Kidney (tissue), 14 donors: ENCODE data around the gene TNFRSF8. TPM values are rescaled to one million over a fixed set of nuclear protein-coding genes. Genes with fewer than 3 reads are reported as not detected.

ENCODE experiments used
- DNase-seq, 5 donors: peaks; one replicate each; pipeline ENCODE4 v3.0.0-alpha.2; 2013 to 2020
- FAIRE-seq: peaks from 2 replicates; lab custom pipeline; 2012; peaks lifted over from hg19 to GRCh38; lab: Jason Lieb, UNC
- H3K27ac ChIP-seq, 2 donors: one replicate each; pipeline ENCODE4 v1.7.0; 2013; ENCODE audit warnings: low read depth in 2 of 2, low read length in 2 of 2, inconsistent platforms in 1 of 2
- H3K27me3 ChIP-seq: one replicate; pipeline ENCODE4 v1.7.1; 2013; ENCODE audit warnings: low read length, inconsistent platforms; ENCODE audit not compliant: control insufficient read depth, insufficient read depth
- H3K36me3 ChIP-seq, 3 donors: one replicate each; pipeline versions ENCODE4 v1.7.0 to v1.7.1; 2013; ENCODE audit warnings: low read length in 3 of 3, control low read depth in 1 of 3, inconsistent platforms in 1 of 3; ENCODE audit not compliant: insufficient read depth in 3 of 3, control insufficient read depth in 2 of 3
- H3K4me1 ChIP-seq, 3 donors: one replicate each; pipeline versions ENCODE4 v1.7.0 to v1.7.1; 2013; ENCODE audit warnings: low read length in 3 of 3, inconsistent platforms in 1 of 3, low read depth in 1 of 3; ENCODE audit not compliant: control insufficient read depth in 2 of 3, insufficient read depth in 2 of 3
- H3K4me3 ChIP-seq, 3 donors: one replicate each; pipeline versions ENCODE4 v1.7.0 to v1.8.1; 2013; ENCODE audit warnings: low read length in 3 of 3, control low read depth in 1 of 3, inconsistent platforms in 1 of 3
- H3K9ac ChIP-seq, 3 donors: one replicate each; pipeline versions ENCODE4 v1.7.0 to v1.7.1; 2013; ENCODE audit warnings: low read length in 3 of 3, control low read depth in 1 of 3, inconsistent platforms in 1 of 3
- H3K9me3 ChIP-seq, 3 donors: one replicate each; pipeline versions ENCODE4 v1.7.0 to v1.7.1; 2013; ENCODE audit warnings: low read length in 3 of 3, control low read depth in 1 of 3, inconsistent platforms in 1 of 3; ENCODE audit not compliant: control insufficient read depth in 2 of 3, insufficient read depth in 1 of 3
- CTCF ChIP-seq: IDR thresholded peaks from 3 replicates; pipeline ENCODE4 v1.5.1; 2012; ENCODE audit warnings: mild to moderate bottlenecking, moderate library complexity, borderline replicate concordance; ENCODE audit not compliant: insufficient read depth; ENCODE audit errors: extremely low read depth
- intact Hi-C: fragments of 100-400 bp; cut with DNase I; formaldehyde crosslinking; loops from one replicate; pipeline ENCODE4 v1.11.1; 2022
- polyA plus RNA-seq: library from polyadenylated mRNA; stranded (reverse); fragments of 350-450 nt; fragmentation: Illumina TruSeq; extraction: RNeasy Lipid Tissue Mini Kit (QIAGEN cat#74804); gene quantifications from one replicate; pipeline ENCODE4 v1.2.3, GENCODE V29; 2014; ENCODE audit warnings: low read depth, low replicate concordance; ENCODE audit not compliant: insufficient read depth
- total RNA-seq: library from RNA; stranded (reverse); fragmentation: NEBNext Ultra II Directional; extraction: Animal tissue kit (Norgen Biotek cat#: 25700); gene quantifications from one replicate; pipeline ENCODE4 v1.2.1, GENCODE V29; 2021
- donor health status: control.
- donor health status: control.
- donor health status: control.
- donor health status: control.
- donor health status: control.
- donor health status: DM: yes; HTN: yes; CAD: no.
- donor health status: Normal renal cell carcinoma (clear cell type).

TNFRSF8 gene
- total and polyA plus RNA-seq, 2 donors from 2014 or later, result 0.94 to 0.97 TPM

DNA sequence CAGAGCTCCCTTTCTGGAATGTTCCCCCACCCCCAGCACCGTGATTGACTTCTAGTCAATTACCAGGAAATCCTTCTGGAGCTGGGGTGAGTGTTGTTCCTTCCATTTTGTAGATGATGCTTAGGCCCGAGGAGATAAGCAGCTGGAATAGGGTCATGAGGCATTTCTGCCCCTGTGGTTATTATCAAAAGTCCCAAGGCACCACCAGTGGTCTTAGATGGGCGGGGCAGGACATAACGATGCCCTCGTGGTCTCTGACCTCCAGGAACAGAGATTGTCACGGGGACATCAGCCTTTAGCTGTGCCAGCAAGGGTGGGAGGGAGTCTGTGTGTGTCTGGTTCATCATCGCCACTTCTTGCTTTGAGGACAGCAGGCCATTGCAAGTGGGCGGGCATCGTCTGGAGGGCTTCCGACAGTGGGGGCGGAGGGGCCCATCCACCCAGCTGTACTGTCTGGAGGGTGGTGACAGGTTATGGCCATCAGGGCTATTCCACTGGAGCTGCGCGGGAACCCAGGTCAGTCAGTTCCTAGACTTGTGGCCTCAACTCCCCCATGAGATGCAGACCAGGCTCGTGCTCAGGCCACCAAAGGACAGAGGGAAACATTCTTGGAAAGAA is 22.6 kb downstream of the TNFRSF8 start:
- intact Hi-C loops, result no loop called here
- Histone ChIP-seq H3K9me3 (peaks cover 0 to 6% (median 0%) of the 10 kb centered on the region in 3 donors), H3K36me3 (no peaks in the 10 kb centered on the region), H3K9ac (no peak overlapping the region), H3K27ac (no peak overlapping the region), H3K4me3 (no peak overlapping the region), H3K4me1 (no peaks in the 10 kb centered on the region), H3K27me3 (no peaks in the 10 kb centered on the region)
- DNase-seq (no peak), FAIRE-seq (no peak)
- TF ChIP-seq CTCF, result no peak

DNA sequence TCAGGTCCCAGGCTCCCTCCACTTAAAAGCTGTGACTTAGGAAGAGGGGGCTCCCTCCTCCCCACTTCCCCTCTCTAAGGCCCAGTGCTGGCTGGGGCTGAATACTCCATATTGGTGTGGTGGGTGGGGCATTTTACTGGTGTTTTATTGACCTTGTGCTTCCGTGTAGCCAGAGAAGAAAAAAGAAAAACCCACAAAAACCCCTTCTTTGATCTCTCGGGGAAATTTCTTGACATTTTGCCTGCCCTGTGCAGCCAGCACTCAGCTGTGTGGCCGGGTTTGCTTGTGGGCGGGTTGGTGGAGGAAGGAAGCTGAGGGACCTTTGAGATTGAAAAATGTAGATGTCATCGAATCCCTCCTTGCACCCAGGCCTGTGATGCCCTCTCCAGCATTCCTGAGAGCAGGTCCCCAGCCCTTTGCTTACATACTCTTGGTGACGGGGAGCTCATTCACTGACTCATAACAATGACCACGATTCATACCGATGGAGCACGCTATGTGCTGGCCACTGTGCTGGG is 24.8 kb downstream of the TNFRSF8 start:
- TF ChIP-seq CTCF, result no peak
- FAIRE-seq, result no peak
- H3K4me3 ChIP-seq, result no peak overlapping the region
- intact Hi-C loops, result no loop called here
- peaks cover 0 to 4% (median 0%) of the 10 kb centered on the region in 3 donors for H3K9me3 ChIP-seq
- no peak overlapping the region for H3K27ac ChIP-seq
- peak in 1 of 5 donors; percentile 14 for DNase-seq
- no peaks in the 10 kb centered on the region for H3K36me3 ChIP-seq
- H3K4me1 ChIP-seq, result no peaks in the 10 kb centered on the region
- H3K27me3 ChIP-seq, result no peaks in the 10 kb centered on the region
- H3K9ac ChIP-seq, result no peak overlapping the region

DNA sequence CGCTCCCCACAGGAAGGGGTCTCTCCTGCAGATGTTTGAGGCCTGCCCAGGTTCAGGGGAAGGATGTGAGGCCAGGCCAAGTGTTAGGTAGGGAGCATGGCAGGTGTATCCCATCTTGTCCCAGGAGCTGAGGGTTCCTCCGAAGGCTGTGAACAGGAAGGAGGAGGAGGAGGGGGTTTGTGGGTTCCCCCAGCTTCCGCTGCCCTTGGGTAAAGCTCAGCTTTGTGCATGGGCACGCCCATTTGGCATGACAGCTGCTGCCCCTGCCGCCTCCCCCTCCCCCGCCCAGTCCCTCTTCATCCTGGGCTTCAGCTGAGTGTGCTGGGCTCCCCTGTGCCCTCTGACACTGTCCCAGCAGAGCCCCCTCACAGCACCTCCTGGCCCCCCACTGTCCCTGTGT is 25.5 kb downstream of the TNFRSF8 start:
- no peak overlapping the region for H3K4me3 ChIP-seq
- H3K27ac ChIP-seq, result no peak overlapping the region
- H3K9ac ChIP-seq, result no peak overlapping the region
- H3K4me1 ChIP-seq, result no peaks in the 10 kb centered on the region
- no peaks in the 10 kb centered on the region for H3K36me3 ChIP-seq
- intact Hi-C loops, result no loop called here
- DNase-seq, result no peak
- no peak for TF ChIP-seq CTCF
- no peaks in the 10 kb centered on the region for H3K9me3 ChIP-seq
- no peak for FAIRE-seq
- no peaks in the 10 kb centered on the region for H3K27me3 ChIP-seq

GRCh38 chr1:12090326-12090725 is 27.2 kb downstream of the TNFRSF8 start:
- Histone ChIP-seq H3K36me3 (no peaks in the 10 kb centered on the region), H3K9ac (no peak overlapping the region), H3K4me3 (no peak overlapping the region), H3K27me3 (no peaks in the 10 kb centered on the region), H3K27ac (no peak overlapping the region), H3K9me3 (no peaks in the 10 kb centered on the region), H3K4me1 (no peaks in the 10 kb centered on the region)
- no peak for TF ChIP-seq CTCF
- no peak for FAIRE-seq
- peak in 1 of 5 donors; percentile 6 for DNase-seq
- intact Hi-C loops, result no loop called here
